ENCODE results near the gene ZBTB44.

ZBTB44 gene

GRCh38 chr11:130219148-130219547, 95.6 kb downstream of the ZBTB44 start:
- Histone ChIP-seq H3K4me1 (ENCODE audit: insufficient read depth, low read length, severe bottlenecking) (no peaks in the 10 kb centered on the region), H3K36me3 (ENCODE audit: insufficient read depth, low read length) (peaks cover 12% of the 10 kb centered on the region), H3K4me3 (ENCODE audit: low read depth, low read length, poor library complexity, severe bottlenecking) (no peak overlapping the region), H3K4me2 (ENCODE audit: low read length) (no peak overlapping the region), H3K9ac (ENCODE audit: low read length) (no peak overlapping the region), H3K79me2 (ENCODE audit: insufficient read depth, low read length) (no peaks in the 10 kb centered on the region), H3K9me3 (ENCODE audit: low read length) (no peaks in the 10 kb centered on the region), H4K20me1 (ENCODE audit: insufficient read depth, low read length) (no peaks in the 10 kb centered on the region), H2AFZ (ENCODE audit: low read length) (no peak overlapping the region), H3F3A (ENCODE audit: insufficient read depth, low read length) (no peaks in the 10 kb centered on the region), H3K27ac (ENCODE audit: low read depth, low read length, poor library complexity, severe bottlenecking) (no peak overlapping the region), H3K27me3 (ENCODE audit: insufficient read depth, low read length) (no peaks in the 10 kb centered on the region), H3K9me2 (ENCODE audit: low read depth, low read length) (no peaks in the 10 kb centered on the region)
- no peak for TF ChIP-seq EZH2 (IDR thresholded peaks at IDR 0.05; ENCODE audit: borderline replicate concordance, low read length)
- TF ChIP-seq CTCF (IDR thresholded peaks at IDR 0.05; ENCODE audit: low read length), result no peak

GRCh38 chr11:130218501-130219070, 96.1 kb downstream of the ZBTB44 start:
- Histone ChIP-seq H3K27me3 (ENCODE audit: insufficient read depth, low read length) (no peaks in the 10 kb centered on the region), H3K27ac (ENCODE audit: low read depth, low read length, poor library complexity, severe bottlenecking) (no peak overlapping the region), H3K79me2 (ENCODE audit: insufficient read depth, low read length) (no peaks in the 10 kb centered on the region), H4K20me1 (ENCODE audit: insufficient read depth, low read length) (no peaks in the 10 kb centered on the region), H3K4me1 (ENCODE audit: insufficient read depth, low read length, severe bottlenecking) (no peaks in the 10 kb centered on the region), H3K9me3 (ENCODE audit: low read length) (no peaks in the 10 kb centered on the region), H3K9me2 (ENCODE audit: low read depth, low read length) (no peaks in the 10 kb centered on the region), H3K4me3 (ENCODE audit: low read depth, low read length, poor library complexity, severe bottlenecking) (no peak overlapping the region), H3K36me3 (ENCODE audit: insufficient read depth, low read length) (peaks cover 17% of the 10 kb centered on the region), H2AFZ (ENCODE audit: low read length) (no peak overlapping the region), H3F3A (ENCODE audit: insufficient read depth, low read length) (no peaks in the 10 kb centered on the region), H3K4me2 (ENCODE audit: low read length) (no peak overlapping the region), H3K9ac (ENCODE audit: low read length) (no peak overlapping the region)
- TF ChIP-seq CTCF (IDR thresholded peaks at IDR 0.05; ENCODE audit: low read length), result no peak
- no peak for TF ChIP-seq EZH2 (IDR thresholded peaks at IDR 0.05; ENCODE audit: borderline replicate concordance, low read length)

- no peak for TF ChIP-seq EZH2 (IDR thresholded peaks at IDR 0.05; ENCODE audit: borderline replicate concordance, low read length)
- no peak for TF ChIP-seq CTCF (IDR thresholded peaks at IDR 0.05; ENCODE audit: low read length)
- H3K9me2 ChIP-seq (ENCODE audit: low read depth, low read length), result no peaks in the 10 kb centered on the region
- no peaks in the 10 kb centered on the region for H3F3A ChIP-seq (ENCODE audit: insufficient read depth, low read length)
- no peak overlapping the region for H3K9ac ChIP-seq (ENCODE audit: low read length)
- H3K9me3 ChIP-seq (ENCODE audit: low read length), result no peaks in the 10 kb centered on the region
- H3K27me3 ChIP-seq (ENCODE audit: insufficient read depth, low read length), result no peaks in the 10 kb centered on the region
- H4K20me1 ChIP-seq (ENCODE audit: insufficient read depth, low read length), result no peaks in the 10 kb centered on the region
- no peaks in the 10 kb centered on the region for H3K79me2 ChIP-seq (ENCODE audit: insufficient read depth, low read length)
- H3K4me2 ChIP-seq (ENCODE audit: low read length), result no peak overlapping the region
- peaks cover 6% of the 10 kb centered on the region for H3K4me1 ChIP-seq (ENCODE audit: insufficient read depth, low read length, severe bottlenecking)
- no peak overlapping the region for H3K27ac ChIP-seq (ENCODE audit: low read depth, low read length, poor library complexity, severe bottlenecking)
- H2AFZ ChIP-seq (ENCODE audit: low read length), result no peak overlapping the region
- peaks cover 22% of the 10 kb centered on the region for H3K36me3 ChIP-seq (ENCODE audit: insufficient read depth, low read length)
- H3K4me3 ChIP-seq (ENCODE audit: low read depth, low read length, poor library complexity, severe bottlenecking), result no peak overlapping the region
These were observed 97.3 kb downstream of the ZBTB44 start for GRCh38 chr11:130217133-130218031.
